Activated CD4-positive, alpha-beta T cell treated with anti-CD3 and anti-CD28 coated beads, Interleukin-2, amount 50 U/mL, for 4 hours (primary cell): Measurements from ENCODE around the gene CAPN8.

ENCODE experiments used
- DNase-seq, 2 experiments: peaks; one replicate each; pipeline ENCODE4 v3.0.0-alpha.2; 2020

Gene CAPN8

GRCh38 chr1:223652436-223652941, 13.0 kb downstream of the CAPN8 start:
- no peak for DNase-seq

GRCh38 chr1:223651291-223651991, 14.1 kb downstream of the CAPN8 start:
- no peak for DNase-seq

- DNase-seq: no peak
Observed at GRCh38 chr1:223650465-223650864, 15.0 kb downstream of the CAPN8 start.

GRCh38 chr1:223649222-223649621, 16.3 kb downstream of the CAPN8 start:
- no peak for DNase-seq

GRCh38 chr1:223647249-223647648, 18.3 kb downstream of the CAPN8 start:
- no peak for DNase-seq

GRCh38 chr1:223645903-223646302, 19.6 kb downstream of the CAPN8 start:
- no peak for DNase-seq

GRCh38 chr1:223642237-223642636, 23.3 kb downstream of the CAPN8 start:
- no peak for DNase-seq

- no peak for DNase-seq
Observed at GRCh38 chr1:223641523-223642039, 23.9 kb downstream of the CAPN8 start.

GRCh38 chr1:223639331-223639749, 26.2 kb downstream of the CAPN8 start:
- DNase-seq: no peak

GRCh38 chr1:223635236-223635635, 30.3 kb downstream of the CAPN8 start:
- DNase-seq: no peak

GRCh38 chr1:223634423-223634822, 31.1 kb downstream of the CAPN8 start:
- no peak for DNase-seq

GRCh38 chr1:223631956-223632355, 33.5 kb downstream of the CAPN8 start:
- no peak for DNase-seq

- DNase-seq: no peak
Observed at GRCh38 chr1:223631473-223631872, 34.0 kb downstream of the CAPN8 start.

- no peak for DNase-seq
Observed at GRCh38 chr1:223629126-223629457, 36.4 kb downstream of the CAPN8 start.

GRCh38 chr1:223628233-223629125, 37.0 kb downstream of the CAPN8 start:
- DNase-seq: peak; percentile 25 to 26

- DNase-seq: no peak
Observed at GRCh38 chr1:223622132-223622842, 43.2 kb downstream of the CAPN8 start.

GRCh38 chr1:223621312-223621734, 44.2 kb downstream of the CAPN8 start:
- no peak for DNase-seq

GRCh38 chr1:223620297-223620897, 45.1 kb downstream of the CAPN8 start:
- DNase-seq: no peak

- DNase-seq: no peak
Observed at GRCh38 chr1:223618680-223619079, 46.8 kb downstream of the CAPN8 start.

GRCh38 chr1:223617323-223618070, 48.0 kb downstream of the CAPN8 start:
- DNase-seq: no peak

- no peak for DNase-seq
Observed at GRCh38 chr1:223616586-223616985, 48.9 kb downstream of the CAPN8 start.

- DNase-seq: no peak
Observed at GRCh38 chr1:223611936-223612335, 53.6 kb downstream of the CAPN8 start.
